ENCODE results near the gene SF3B1.

GRCh38 chr2:197460649-197461048, 25.8 kb upstream of the SF3B1 start:
- no peak for TF ChIP-seq POLR2A (IDR thresholded peaks at IDR 0.05)
- no peak for TF ChIP-seq EP300 (IDR thresholded peaks at IDR 0.05)

Data from gastroesophageal sphincter (tissue), 2 donors.